IMR-90 (cell line): Measurements from ENCODE around the gene HSPA9. TPM values are rescaled to one million over a fixed set of nuclear protein-coding genes. Genes with fewer than 3 reads are reported as not detected.

ENCODE experiments used
- ATAC-seq: fragments of 200-7000 bp; cut with Tn5 transposase; 2 replicates; pipeline ENCODE4 v1.9.1; 2020; ENCODE audit warnings: low read depth, mild to moderate bottlenecking, moderate library complexity
- BruUV-seq: library from RNA; stranded (reverse); fragments of 400-500 nt; replicated peaks from 2 replicates; lab custom pipeline; 2021; lab: Mats Ljungman, UMichigan
- CTCF ChIA-PET: fragments of 300-600 bp; formaldehyde crosslinking; extraction: SDS; loops from one replicate; lab custom pipeline; 2021; ENCODE audit warnings: antibody characterized with exemption; lab: Yijun Ruan, JAX
- POLR2A ChIA-PET: fragments of 300-600 bp; sonication (Branson Sonifier 250); formaldehyde crosslinking; loops from one replicate; lab custom pipeline; 2022; ENCODE audit warnings: antibody characterized with exemption; ENCODE audit not compliant: unreplicated experiment; lab: Charles Lee
- DNase-seq: peaks from one replicate; pipeline ENCODE4 v3.0.0; 2013
- H2AFZ ChIP-seq: replicated peaks from 2 replicates; pipeline ENCODE3; 2013; ENCODE audit warnings: low read length, mild to moderate bottlenecking; ENCODE audit not compliant: poor library complexity
- H2AK5ac ChIP-seq: 2 replicates; pipeline ENCODE4 v1.6.1; 2013; ENCODE audit warnings: low read depth, low read length, inconsistent platforms
- H2AK9ac ChIP-seq: replicated peaks from 2 replicates; pipeline ENCODE3; 2013; ENCODE audit warnings: mild to moderate bottlenecking, low read depth, low read length, moderate library complexity; ENCODE audit not compliant: poor library complexity
- H2BK120ac ChIP-seq: 2 replicates; pipeline ENCODE4 v1.6.1; 2013; ENCODE audit warnings: low read depth, low read length, inconsistent platforms
- H2BK15ac ChIP-seq: 3 replicates; pipeline ENCODE4 v1.6.1; 2013; ENCODE audit warnings: low read depth, low read length, inconsistent platforms
- H2BK20ac ChIP-seq: 2 replicates; pipeline ENCODE4 v1.6.1; 2013; ENCODE audit warnings: low read depth, mild to moderate bottlenecking, inconsistent platforms, low read length, moderate library complexity
- H2BK5ac ChIP-seq: 2 replicates; pipeline ENCODE4 v1.6.1; 2013; ENCODE audit warnings: mild to moderate bottlenecking, low read depth, low read length, inconsistent platforms; ENCODE audit not compliant: poor library complexity, severe bottlenecking
- H3K14ac ChIP-seq: replicated peaks from 2 replicates; pipeline ENCODE4 v1.6.1; 2013; ENCODE audit warnings: low read depth, low read length, inconsistent platforms
- H3K18ac ChIP-seq: 2 replicates; pipeline ENCODE4 v1.6.1; 2013; ENCODE audit warnings: low read depth, low read length, control low read depth
- H3K23ac ChIP-seq: 2 replicates; pipeline ENCODE4 v1.6.1; 2013; ENCODE audit warnings: low read depth, low read length, inconsistent platforms
- H3K27ac ChIP-seq: 2 replicates; pipeline ENCODE4 v1.5.1; 2013; ENCODE audit warnings: mild to moderate bottlenecking, control low read depth, low read length; ENCODE audit not compliant: insufficient read depth
- H3K27me3 ChIP-seq: 2 replicates; pipeline ENCODE4 v1.6.1; 2013; ENCODE audit warnings: low read length; ENCODE audit not compliant: control insufficient read depth, insufficient read depth
- H3K36me3 ChIP-seq: 2 replicates; pipeline ENCODE4 v1.6.1; 2013; ENCODE audit warnings: low read length, mixed read lengths; ENCODE audit not compliant: control insufficient read depth, insufficient read depth
- H3K4ac ChIP-seq: 2 replicates; pipeline ENCODE4 v1.6.1; 2013; ENCODE audit warnings: low read depth, low read length, inconsistent platforms
- H3K4me1 ChIP-seq: 2 replicates; pipeline ENCODE4 v1.6.1; 2013; ENCODE audit warnings: low read length, mixed read lengths; ENCODE audit not compliant: control insufficient read depth, insufficient read depth
- H3K4me2 ChIP-seq: 2 replicates; pipeline ENCODE4 v1.6.1; 2013; ENCODE audit warnings: low read depth, mild to moderate bottlenecking, control low read depth, low read length, moderate library complexity
- H3K4me3 ChIP-seq: 2 replicates; pipeline ENCODE4 v1.5.1; 2013; ENCODE audit warnings: low read depth, mild to moderate bottlenecking, control low read depth, low read length, moderate library complexity; ENCODE audit not compliant: insufficient read depth
- H3K56ac ChIP-seq: 2 replicates; pipeline ENCODE4 v1.6.1; 2013; ENCODE audit warnings: low read length, inconsistent platforms; ENCODE audit not compliant: insufficient read depth; ENCODE audit errors: extremely low read depth
- H3K79me1 ChIP-seq, 2 experiments: 2 replicates each; pipeline ENCODE4 v1.6.1; 2013; ENCODE audit warnings: low read length in 2 of 2, inconsistent platforms in 1 of 2, low read depth in 1 of 2
- H3K9ac ChIP-seq: 2 replicates; pipeline ENCODE4 v1.6.1; 2013; ENCODE audit warnings: low read depth, low read length, control low read depth
- H3K9me1 ChIP-seq: 2 replicates; pipeline ENCODE4 v1.6.1; 2013; ENCODE audit warnings: low read length, inconsistent platforms; ENCODE audit not compliant: insufficient read depth
- H3K9me3 ChIP-seq: 2 replicates; pipeline ENCODE4 v1.6.1; 2013; ENCODE audit warnings: low read length; ENCODE audit not compliant: control insufficient read depth, insufficient read depth
- H4K20me1 ChIP-seq: 2 replicates; pipeline ENCODE4 v1.6.1; 2013; ENCODE audit warnings: low read length, inconsistent platforms; ENCODE audit not compliant: insufficient read depth
- H4K5ac ChIP-seq: 2 replicates; pipeline ENCODE4 v1.6.1; 2013; ENCODE audit warnings: mild to moderate bottlenecking, low read depth, low read length, control low read depth
- H4K8ac ChIP-seq, 2 experiments: 2 replicates each; pipeline ENCODE4 v1.6.1; 2013; ENCODE audit warnings: low read depth in 2 of 2, low read length in 2 of 2, control low read depth in 1 of 2, inconsistent platforms in 1 of 2
- H4K91ac ChIP-seq: 2 replicates; pipeline ENCODE4 v1.6.1; 2013; ENCODE audit warnings: low read depth, low read length, inconsistent platforms; ENCODE audit not compliant: insufficient read depth
- CHD1 ChIP-seq: IDR thresholded peaks from 2 replicates; pipeline ENCODE4 v1.6.1; 2012; ENCODE audit warnings: low read depth, low read length, improper control_type of control experiment
- MXI1 ChIP-seq: IDR thresholded peaks from 2 replicates; pipeline ENCODE4 v1.6.1; 2012; ENCODE audit warnings: low read depth, mild to moderate bottlenecking, low read length, moderate library complexity, borderline replicate concordance
- POLR2A ChIP-seq: IDR thresholded peaks from 2 replicates; pipeline ENCODE4 v1.6.1; 2012; ENCODE audit warnings: mild to moderate bottlenecking, low read depth, low read length
- RAD21 ChIP-seq: IDR thresholded peaks from 2 replicates; pipeline ENCODE4 v1.6.1; 2012; ENCODE audit warnings: low read length, improper control_type of control experiment
- RCOR1 ChIP-seq: IDR thresholded peaks from 2 replicates; pipeline ENCODE4 v1.6.1; 2012; ENCODE audit warnings: mild to moderate bottlenecking, low read length, improper control_type of control experiment; ENCODE audit not compliant: insufficient replicate concordance
- RFX5 ChIP-seq: IDR thresholded peaks from 2 replicates; pipeline ENCODE4 v1.8.0; 2012; ENCODE audit warnings: low read depth, mild to moderate bottlenecking, low read length, moderate library complexity
- WGBS, 2 experiments: methylation state at CpG; one replicate each; pipeline versions ENCODE4 v1.1.5 to v1.1.7; 2013; ENCODE audit warnings: missing lambda C conversion rate in 2 of 2; ENCODE audit not compliant: insufficient read length in 1 of 2; ENCODE audit errors: extremely low coverage in 2 of 2; 5-methylcytosine and 5-hydroxymethylcytosine counted together
- dilution Hi-C: fragments of 300-500 bp; cut with HindIII; formaldehyde crosslinking; loops from one replicate; pipeline ENCODE4 v1.14.3; 2018; ENCODE audit warnings: low sequenced_read_pairs; ENCODE audit not compliant: unreplicated experiment
- in situ Hi-C: fragments of 300-500 bp; cut with MboI; formaldehyde crosslinking; loops from 3 replicates; pipeline ENCODE4 v1.14.3; 2019; ENCODE audit warnings: low sequenced_read_pairs, inconsistent platforms, mixed read lengths
- intact Hi-C: fragments of 100-400 bp; cut with micrococcal nuclease; formaldehyde crosslinking; loops from 2 replicates; pipeline ENCODE4 v1.10.0; 2022
- polyA plus RNA-seq, 3 experiments: library from polyadenylated mRNA; depleted of rRNA; stranded (reverse); fragments of >200 nt; gene quantifications; 2 replicates each; pipeline ENCODE4 v1.2.3, GENCODE V29; 2012; ENCODE audit warnings: low replicate concordance in 1 of 3
- total RNA-seq: library from RNA; depleted of rRNA; stranded (reverse); fragments of >200 nt; gene quantifications from 2 replicates; pipeline ENCODE4 v1.2.3, GENCODE V29; 2012

HSPA9 gene
- total and polyA plus RNA-seq, 2 of the 4 experiments (the other 2 are of a cell fraction): 157 to 472 TPM

GRCh38 chr5:138554143-138554542 is 21.1 kb downstream of the HSPA9 start:
- peaks cover 15 to 39% of the 10 kb centered on the region in 2 experiments; a peak in 3 of 4 replicates for H3K79me1 ChIP-seq
- POLR2A ChIA-PET: no interaction called here
- H2AFZ ChIP-seq: no peak overlapping the region
- no peak overlapping the region for H3K4ac ChIP-seq
- peaks cover 36% of the 10 kb centered on the region for H3K36me3 ChIP-seq
- no peak overlapping the region for H3K4me3 ChIP-seq
- CTCF ChIA-PET: no interaction called here
- no peak overlapping the region for H2BK120ac ChIP-seq
- DNase-seq (no peak), ATAC-seq (no peak)
- H3K56ac ChIP-seq: no peak overlapping the region
- H4K20me1 ChIP-seq: peaks cover 32% of the 10 kb centered on the region; the same call in 1 of the 2 replicates
- no peaks in the 10 kb centered on the region for H3K9me1 ChIP-seq
- H3K4me2 ChIP-seq: no peak overlapping the region
- H3K9ac ChIP-seq: no peak overlapping the region
- no peak for TF ChIP-seq RAD21
- TF ChIP-seq CHD1: no peak
- TF ChIP-seq RCOR1: no peak
- no peak for TF ChIP-seq MXI1
- no peak for TF ChIP-seq RFX5
- TF ChIP-seq POLR2A: no peak
- dilution Hi-C loops: no loop called here
- H2AK9ac ChIP-seq: no peak overlapping the region
- H3K18ac ChIP-seq: no peak overlapping the region
- H3K27ac ChIP-seq: no peak overlapping the region
- no peak overlapping the region for H2BK5ac ChIP-seq
- no peak overlapping the region for H4K8ac ChIP-seq
- no TSS peak for BruUV-seq
- in situ Hi-C loops: no loop called here
- intact Hi-C loops: no loop called here
- H3K4me1 ChIP-seq: no peaks in the 10 kb centered on the region
- H2BK15ac ChIP-seq: no peak overlapping the region
- no CpG with 5 or more reads among the region's 1 CpG for WGBS, 2 experiments
- no peaks in the 10 kb centered on the region for H3K9me3 ChIP-seq
- H4K5ac ChIP-seq: no peak overlapping the region
- H2BK20ac ChIP-seq: no peak overlapping the region
- H3K23ac ChIP-seq: no peak overlapping the region
- no peak overlapping the region for H3K14ac ChIP-seq
- no peak overlapping the region for H2AK5ac ChIP-seq
- H4K91ac ChIP-seq: no peak overlapping the region
- H3K27me3 ChIP-seq: no peaks in the 10 kb centered on the region
